K562 (cell line): ENCODE measurements around the gene CEP89. TPM values are rescaled to one million over a fixed set of nuclear protein-coding genes. Genes with fewer than 3 reads are reported as not detected.

ENCODE experiments used
- ATAC-seq: fragments of 200-7000 bp; cut with Tn5 transposase; 3 replicates; pipeline ENCODE4 v1.9.1; 2020; ENCODE audit warnings: moderate library complexity
- BruUV-seq: library from RNA; stranded (reverse); fragments of 400-500 nt; replicated peaks from 2 replicates; lab custom pipeline; 2021; lab: Mats Ljungman, UMichigan
- CTCF ChIA-PET: fragments of 300-600 bp; formaldehyde crosslinking; extraction: SDS; loops from one replicate; lab custom pipeline; 2021; ENCODE audit warnings: low intra/inter-chr PET ratio; lab: Yijun Ruan, JAX
- POLR2A ChIA-PET: fragments of 300-600, 350-650 bp; sonication (Branson Sonifier 250); formaldehyde crosslinking; extraction: SDS; loops from one replicate; lab custom pipeline; 2021; ENCODE audit warnings: antibody characterized with exemption, inconsistent platforms; lab: Yijun Ruan, JAX
- DNase-seq, 4 experiments: peaks; one replicate each; pipeline versions ENCODE4 v3.0.0 to v3.0.0-alpha.2; 2011 to 2018; ENCODE audit warnings: low spot score in 3 of 4, mixed read lengths in 3 of 4; ENCODE audit errors: extremely low read depth in 1 of 4
- FAIRE-seq: peaks from 2 replicates; lab custom pipeline; 2011; peaks lifted over from hg19 to GRCh38; lab: Jason Lieb, UNC
- H2AFZ ChIP-seq: 2 replicates; pipeline ENCODE4 v1.6.0; 2011; ENCODE audit warnings: low read depth, low read length, control low read depth, inconsistent platforms
- H3K27ac ChIP-seq: fragments of 200-600 bp; 3 replicates; pipeline ENCODE4 v1.8.0; 2011; ENCODE audit warnings: low read depth, mild to moderate bottlenecking, control low read depth, inconsistent platforms, low read length, moderate library complexity, mixed read lengths; ENCODE audit errors: extremely low read depth
- H3K27me3 ChIP-seq, 2 experiments: fragments of 300-600 bp in 1 of 2; 2 replicates in 1 of 2; 3 replicates in 1 of 2; pipeline versions ENCODE4 v1.6.0 to v1.8.0; 2011; ENCODE audit warnings: inconsistent platforms in 2 of 2, low read length in 2 of 2, mild to moderate bottlenecking in 1 of 2, mixed read lengths in 1 of 2, moderate library complexity in 1 of 2; ENCODE audit not compliant: control insufficient read depth in 2 of 2, insufficient read depth in 2 of 2
- H3K36me3 ChIP-seq: fragments of 300-600 bp; 3 replicates; pipeline ENCODE4 v1.8.0; 2011; ENCODE audit warnings: mild to moderate bottlenecking, low read length, inconsistent platforms; ENCODE audit not compliant: control insufficient read depth, insufficient read depth
- H3K4me1 ChIP-seq, 2 experiments: fragments of 200-600 bp in 1 of 2; replicated peaks in 1 of 2; 2 replicates in 1 of 2; 3 replicates in 1 of 2; pipeline versions ENCODE4 v1.5.1 to v1.8.0; 2011; ENCODE audit warnings: inconsistent platforms in 2 of 2, low read length in 2 of 2, mild to moderate bottlenecking in 1 of 2, mixed read lengths in 1 of 2, moderate library complexity in 1 of 2; ENCODE audit not compliant: control insufficient read depth in 2 of 2, insufficient read depth in 2 of 2
- H3K4me2 ChIP-seq: 2 replicates; pipeline ENCODE4 v1.6.1; 2011; ENCODE audit warnings: low read length, control low read depth, inconsistent platforms, mixed read lengths; ENCODE audit not compliant: insufficient read depth
- H3K4me3 ChIP-seq: fragments of 200-600 bp; sonication (generic), shearing (Covaris generic); 2 replicates; pipeline ENCODE4 v1.5.1; 2016; ENCODE audit warnings: control low read depth, inconsistent platforms
- H3K79me2 ChIP-seq: fragments of 200-600 bp; 3 replicates; pipeline ENCODE4 v1.8.0; 2011; ENCODE audit warnings: low read length, inconsistent platforms; ENCODE audit not compliant: control insufficient read depth, insufficient read depth
- H3K9ac ChIP-seq, 2 experiments: 2 replicates each; pipeline versions ENCODE4 v1.6.0 to v1.6.1; 2011; ENCODE audit warnings: low read depth in 2 of 2, low read length in 2 of 2, control low read depth in 1 of 2, inconsistent platforms in 1 of 2, mild to moderate bottlenecking in 1 of 2, mixed read lengths in 1 of 2; ENCODE audit not compliant: insufficient read depth in 1 of 2
- H3K9me1 ChIP-seq: one replicate; pipeline ENCODE4 v1.6.0; 2011; ENCODE audit warnings: inconsistent platforms, mild to moderate bottlenecking, low read length, moderate library complexity; ENCODE audit not compliant: control insufficient read depth, insufficient read depth
- H3K9me3 ChIP-seq: replicated peaks from 2 replicates; pipeline ENCODE4 v1.5.1; 2011; ENCODE audit warnings: low read depth, low read length, inconsistent platforms; ENCODE audit not compliant: control insufficient read depth, insufficient read depth
- H4K20me1 ChIP-seq: replicated peaks from 2 replicates; pipeline ENCODE4 v1.6.1; 2011; ENCODE audit warnings: low read length, inconsistent platforms, mixed read lengths; ENCODE audit not compliant: control insufficient read depth, insufficient read depth
- CC2D1A ChIP-seq: fragments of 450-650 bp; IDR thresholded peaks from 2 replicates; pipeline ENCODE4 v1.6.1; 2017; ENCODE audit warnings: mild to moderate bottlenecking
- L3MBTL2 ChIP-seq: fragments of 450-650 bp; IDR thresholded peaks from 2 replicates; pipeline ENCODE4 v1.6.1; 2016; ENCODE audit warnings: mild to moderate bottlenecking, moderate library complexity
- POLR2A ChIP-seq: fragments of 450-650 bp; conservative IDR thresholded peaks from 2 replicates; pipeline ENCODE4 v1.6.1; 2016
- SRSF1 ChIP-seq: fragments of 200-400 bp; formaldehyde crosslinking; IDR thresholded peaks from 2 replicates; pipeline ENCODE4 v1.6.1; 2017; ENCODE audit warnings: mild to moderate bottlenecking, low read depth, low read length, moderate library complexity
- ZNF444 ChIP-seq: fragments of 250-450 bp; sonication (Bioruptor Pico); IDR thresholded peaks from 2 replicates; pipeline ENCODE4 v1.4.0; 2020; ENCODE audit warnings: mild to moderate bottlenecking, moderate library complexity
- WGBS: fragments of 100-300 bp; shearing (Covaris generic); methylation state at CpG from one replicate; pipeline ENCODE4 v1.1.6; 2016; ENCODE audit warnings: low coverage, mixed read lengths; ENCODE audit not compliant: insufficient coverage; ENCODE audit errors: missing lambda C conversion rate; 5-methylcytosine and 5-hydroxymethylcytosine counted together
- in situ Hi-C: fragments of 300-500 bp; cut with MboI; formaldehyde crosslinking; loops from 4 replicates; pipeline ENCODE4 v1.15.0; 2018; ENCODE audit warnings: inconsistent platforms, mixed read lengths
- intact Hi-C: fragments of 100-400 bp; cut with micrococcal nuclease; formaldehyde crosslinking; loops from 2 replicates; pipeline ENCODE4 v1.14.2; 2022
- polyA plus RNA-seq, 8 experiments: library from polyadenylated mRNA; depleted of rRNA in 4 of 8; stranded (reverse) in 5 of 8; unstranded in 3 of 8; fragments of >200 nt; fragmentation: Nextera tagmentation in 2 of 8; fragmentation: Illumina TruSeq in 1 of 8; extraction: Ambion mirVana in 2 of 8; extraction: Trizol in 1 of 8; gene quantifications; 2 replicates each; pipeline versions ENCODE4 v1.2.1 to v1.2.3, GENCODE V29; 2011 to 2014; ENCODE audit warnings: inconsistent platforms in 1 of 8, missing spikeins in 1 of 8
- total RNA-seq, 7 experiments: library from RNA; depleted of rRNA in 6 of 7; stranded (reverse); fragments of >200 nt in 6 of 7; fragmentation: Illumina TruSeq in 2 of 7; extraction: Trizol in 2 of 7; gene quantifications; 2 replicates each; pipeline versions ENCODE4 v1.2.1 to v1.2.3, GENCODE V29; 2011 to 2021; ENCODE audit warnings: low replicate concordance in 1 of 7
- TF ChIP-seq, protein P1 (sequence below): sonication (generic); formaldehyde crosslinking; IDR thresholded peaks from 2 replicates; pipeline ENCODE4 v1.8.0; 2023; ENCODE audit warnings: missing genetic modification reagents, mild to moderate bottlenecking, borderline replicate concordance
- TF ChIP-seq, protein P2 (sequence below): sonication (generic); formaldehyde crosslinking; IDR thresholded peaks from 2 replicates; pipeline ENCODE4 v1.8.1; 2022; ENCODE audit warnings: missing genetic modification reagents
- TF ChIP-seq, protein P3 (sequence below): fragments of 250-450 bp; sonication (Bioruptor Pico); IDR thresholded peaks from 2 replicates; pipeline ENCODE4 v1.8.0; 2021; ENCODE audit warnings: moderate library complexity, mild to moderate bottlenecking, inconsistent platforms

Gene CEP89
- total and polyA plus RNA-seq, 9 of the 15 experiments (the other 6 are each of a cell fraction or from before 2014, with no cell fraction given) = 5.5 to 15.0 (median 7.2) TPM

DNA sequence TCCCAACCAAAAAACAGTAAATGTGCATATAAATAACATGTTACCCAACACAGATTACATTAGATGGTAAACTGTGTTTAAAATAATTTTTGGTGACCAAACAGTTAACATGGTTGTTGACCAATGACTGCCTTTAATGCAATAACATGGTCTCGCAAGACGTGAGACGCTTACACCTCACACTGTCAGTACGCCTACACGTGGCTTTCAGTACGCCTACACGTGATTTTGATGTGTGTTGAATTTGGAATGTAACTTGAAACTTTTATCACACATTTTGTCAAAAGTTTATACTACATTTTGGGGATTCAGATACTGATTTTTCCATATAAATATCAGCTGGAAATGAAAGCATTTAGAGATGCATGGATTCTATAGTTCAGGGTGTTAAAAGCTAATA lies 134.2 kb downstream of the CEP89 start:
- Histone ChIP-seq H3K9me1 (no peaks in the 10 kb centered on the region), H3K79me2 (no peaks in the 10 kb centered on the region), H3K9ac (no peak overlapping the region), H3K4me2 (no peak overlapping the region), H3K36me3 (no peaks in the 10 kb centered on the region), H3K4me3 (no peak overlapping the region), H4K20me1 (no peaks in the 10 kb centered on the region), H3K9me3 (no peaks in the 10 kb centered on the region), H3K27ac (no peak overlapping the region), H3K4me1 (no peaks in the 10 kb centered on the region), H3K27me3 (peaks cover 13% of the 10 kb centered on the region in 2 experiments; a peak in 3 of 5 replicates), H2AFZ (no peak overlapping the region)
- ATAC-seq = no peak
- 31% methylated on average over 7 of the region's 7 CpGs for WGBS
- no peak for DNase-seq
- CTCF ChIA-PET = no interaction called here
- peak; percentile 37 for FAIRE-seq
- POLR2A ChIA-PET = no interaction called here
- in situ Hi-C loops (no loop called here), intact Hi-C loops (no loop called here)
- BruUV-seq = no TSS peak
- TF ChIP-seq CC2D1A (no peak), POLR2A (no peak), L3MBTL2 (peak; percentile 56), SRSF1 (no peak), ZNF444 (CRISPR knock-in tag) (no peak)
- TF ChIP-seq, protein P1, sequence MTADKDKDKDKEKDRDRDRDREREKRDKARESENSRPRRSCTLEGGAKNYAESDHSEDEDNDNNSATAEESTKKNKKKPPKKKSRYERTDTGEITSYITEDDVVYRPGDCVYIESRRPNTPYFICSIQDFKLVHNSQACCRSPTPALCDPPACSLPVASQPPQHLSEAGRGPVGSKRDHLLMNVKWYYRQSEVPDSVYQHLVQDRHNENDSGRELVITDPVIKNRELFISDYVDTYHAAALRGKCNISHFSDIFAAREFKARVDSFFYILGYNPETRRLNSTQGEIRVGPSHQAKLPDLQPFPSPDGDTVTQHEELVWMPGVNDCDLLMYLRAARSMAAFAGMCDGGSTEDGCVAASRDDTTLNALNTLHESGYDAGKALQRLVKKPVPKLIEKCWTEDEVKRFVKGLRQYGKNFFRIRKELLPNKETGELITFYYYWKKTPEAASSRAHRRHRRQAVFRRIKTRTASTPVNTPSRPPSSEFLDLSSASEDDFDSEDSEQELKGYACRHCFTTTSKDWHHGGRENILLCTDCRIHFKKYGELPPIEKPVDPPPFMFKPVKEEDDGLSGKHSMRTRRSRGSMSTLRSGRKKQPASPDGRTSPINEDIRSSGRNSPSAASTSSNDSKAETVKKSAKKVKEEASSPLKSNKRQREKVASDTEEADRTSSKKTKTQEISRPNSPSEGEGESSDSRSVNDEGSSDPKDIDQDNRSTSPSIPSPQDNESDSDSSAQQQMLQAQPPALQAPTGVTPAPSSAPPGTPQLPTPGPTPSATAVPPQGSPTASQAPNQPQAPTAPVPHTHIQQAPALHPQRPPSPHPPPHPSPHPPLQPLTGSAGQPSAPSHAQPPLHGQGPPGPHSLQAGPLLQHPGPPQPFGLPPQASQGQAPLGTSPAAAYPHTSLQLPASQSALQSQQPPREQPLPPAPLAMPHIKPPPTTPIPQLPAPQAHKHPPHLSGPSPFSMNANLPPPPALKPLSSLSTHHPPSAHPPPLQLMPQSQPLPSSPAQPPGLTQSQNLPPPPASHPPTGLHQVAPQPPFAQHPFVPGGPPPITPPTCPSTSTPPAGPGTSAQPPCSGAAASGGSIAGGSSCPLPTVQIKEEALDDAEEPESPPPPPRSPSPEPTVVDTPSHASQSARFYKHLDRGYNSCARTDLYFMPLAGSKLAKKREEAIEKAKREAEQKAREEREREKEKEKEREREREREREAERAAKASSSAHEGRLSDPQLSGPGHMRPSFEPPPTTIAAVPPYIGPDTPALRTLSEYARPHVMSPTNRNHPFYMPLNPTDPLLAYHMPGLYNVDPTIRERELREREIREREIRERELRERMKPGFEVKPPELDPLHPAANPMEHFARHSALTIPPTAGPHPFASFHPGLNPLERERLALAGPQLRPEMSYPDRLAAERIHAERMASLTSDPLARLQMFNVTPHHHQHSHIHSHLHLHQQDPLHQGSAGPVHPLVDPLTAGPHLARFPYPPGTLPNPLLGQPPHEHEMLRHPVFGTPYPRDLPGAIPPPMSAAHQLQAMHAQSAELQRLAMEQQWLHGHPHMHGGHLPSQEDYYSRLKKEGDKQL (CRISPR knock-in tag) = no peak
- TF ChIP-seq, protein P2, sequence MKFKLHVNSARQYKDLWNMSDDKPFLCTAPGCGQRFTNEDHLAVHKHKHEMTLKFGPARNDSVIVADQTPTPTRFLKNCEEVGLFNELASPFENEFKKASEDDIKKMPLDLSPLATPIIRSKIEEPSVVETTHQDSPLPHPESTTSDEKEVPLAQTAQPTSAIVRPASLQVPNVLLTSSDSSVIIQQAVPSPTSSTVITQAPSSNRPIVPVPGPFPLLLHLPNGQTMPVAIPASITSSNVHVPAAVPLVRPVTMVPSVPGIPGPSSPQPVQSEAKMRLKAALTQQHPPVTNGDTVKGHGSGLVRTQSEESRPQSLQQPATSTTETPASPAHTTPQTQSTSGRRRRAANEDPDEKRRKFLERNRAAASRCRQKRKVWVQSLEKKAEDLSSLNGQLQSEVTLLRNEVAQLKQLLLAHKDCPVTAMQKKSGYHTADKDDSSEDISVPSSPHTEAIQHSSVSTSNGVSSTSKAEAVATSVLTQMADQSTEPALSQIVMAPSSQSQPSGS (CRISPR knock-in tag) = no peak
- TF ChIP-seq, protein P3, sequence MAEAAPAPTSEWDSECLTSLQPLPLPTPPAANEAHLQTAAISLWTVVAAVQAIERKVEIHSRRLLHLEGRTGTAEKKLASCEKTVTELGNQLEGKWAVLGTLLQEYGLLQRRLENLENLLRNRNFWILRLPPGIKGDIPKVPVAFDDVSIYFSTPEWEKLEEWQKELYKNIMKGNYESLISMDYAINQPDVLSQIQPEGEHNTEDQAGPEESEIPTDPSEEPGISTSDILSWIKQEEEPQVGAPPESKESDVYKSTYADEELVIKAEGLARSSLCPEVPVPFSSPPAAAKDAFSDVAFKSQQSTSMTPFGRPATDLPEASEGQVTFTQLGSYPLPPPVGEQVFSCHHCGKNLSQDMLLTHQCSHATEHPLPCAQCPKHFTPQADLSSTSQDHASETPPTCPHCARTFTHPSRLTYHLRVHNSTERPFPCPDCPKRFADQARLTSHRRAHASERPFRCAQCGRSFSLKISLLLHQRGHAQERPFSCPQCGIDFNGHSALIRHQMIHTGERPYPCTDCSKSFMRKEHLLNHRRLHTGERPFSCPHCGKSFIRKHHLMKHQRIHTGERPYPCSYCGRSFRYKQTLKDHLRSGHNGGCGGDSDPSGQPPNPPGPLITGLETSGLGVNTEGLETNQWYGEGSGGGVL = no peak
